Calu3 (cell line): ENCODE measurements around the gene TM9SF4. TPM values are rescaled to one million over a fixed set of nuclear protein-coding genes. Genes with fewer than 3 reads are reported as not detected.

Experiments used
- BruUV-seq: library from RNA; stranded (reverse); fragments of 400-500 nt; replicated peaks from 2 replicates; lab custom pipeline; 2021; lab: Mats Ljungman, UMichigan
- CTCF ChIA-PET: fragments of 300-600 bp; sonication (Branson Sonifier 250); formaldehyde crosslinking; loops from one replicate; lab custom pipeline; 2022; ENCODE audit warnings: antibody characterized with exemption; lab: Charles Lee
- DNase-seq: peaks from one replicate; pipeline ENCODE4 v3.0.0; 2022
- H3K27ac Mint-ChIP-seq: one replicate; pipeline ENCODE4 v1.8.0; 2022; ENCODE audit warnings: mixed read lengths; ENCODE audit not compliant: unreplicated experiment
- H3K27me3 Mint-ChIP-seq: one replicate; pipeline ENCODE4 v1.8.0; 2022; ENCODE audit warnings: mixed read lengths; ENCODE audit not compliant: unreplicated experiment
- H3K36me3 Mint-ChIP-seq: one replicate; pipeline ENCODE4 v1.8.0; 2022; ENCODE audit warnings: mild to moderate bottlenecking, moderate library complexity, mixed read lengths; ENCODE audit not compliant: insufficient read depth, unreplicated experiment
- H3K4me1 Mint-ChIP-seq: one replicate; pipeline ENCODE4 v1.8.0; 2022; ENCODE audit warnings: mild to moderate bottlenecking, low read depth, mixed read lengths; ENCODE audit not compliant: unreplicated experiment
- H3K4me3 Mint-ChIP-seq: one replicate; pipeline ENCODE4 v1.8.0; 2022; ENCODE audit warnings: mild to moderate bottlenecking, low read depth, moderate library complexity, mixed read lengths; ENCODE audit not compliant: unreplicated experiment
- H3K9me3 Mint-ChIP-seq: one replicate; pipeline ENCODE4 v1.8.0; 2022; ENCODE audit warnings: low read depth, mixed read lengths; ENCODE audit not compliant: unreplicated experiment
- CTCF ChIP-seq: fragments of 200-600 bp; IDR thresholded peaks from one replicate; pipeline ENCODE4 v1.8.0; 2022; ENCODE audit warnings: antibody characterized with exemption; ENCODE audit not compliant: unreplicated experiment
- intact Hi-C: fragments of 100-400 bp; cut with micrococcal nuclease; formaldehyde crosslinking; loops from one replicate; pipeline ENCODE4 v1.10.0; 2022; ENCODE audit not compliant: unreplicated experiment
- total RNA-seq: library from RNA; stranded (reverse); gene quantifications from 2 replicates; pipeline ENCODE4 v1.2.3, GENCODE V29; 2022

The TM9SF4 gene
- total RNA-seq, 1 experiment from 2014 or later, result 95.3 TPM

- no peak for DNase-seq
- Mint-ChIP-seq H3K27me3 (no peaks in the 10 kb centered on the region), H3K4me1 (peaks cover 26% of the 10 kb centered on the region), H3K4me3 (no peak overlapping the region), H3K9me3 (no peaks in the 10 kb centered on the region), H3K27ac (no peak overlapping the region), H3K36me3 (peaks cover 59% of the 10 kb centered on the region)
- no peak for TF ChIP-seq CTCF
- intact Hi-C loops, result no loop called here
- no TSS peak for BruUV-seq
- CTCF ChIA-PET, result no interaction called here
These were observed 43.1 kb downstream of the TM9SF4 start for GRCh38 chr20:32152421-32153155.

- no peaks in the 10 kb centered on the region for H3K27me3 Mint-ChIP-seq
- intact Hi-C loops, result no loop called here
- no peak for DNase-seq
- H3K9me3 Mint-ChIP-seq, result no peaks in the 10 kb centered on the region
- no peak for TF ChIP-seq CTCF
- H3K27ac Mint-ChIP-seq, result no peak overlapping the region
- H3K4me3 Mint-ChIP-seq, result no peak overlapping the region
- CTCF ChIA-PET, result no interaction called here
- BruUV-seq, result no TSS peak
- H3K4me1 Mint-ChIP-seq, result peaks cover 26% of the 10 kb centered on the region
- peaks cover 59% of the 10 kb centered on the region for H3K36me3 Mint-ChIP-seq
These were observed 43.7 kb downstream of the TM9SF4 start for GRCh38 chr20:32153156-32153665.

- Mint-ChIP-seq H3K4me1 (peaks cover 26% of the 10 kb centered on the region), H3K36me3 (peaks cover 64% of the 10 kb centered on the region), H3K27ac (no peak overlapping the region)
These were observed 44.3 kb downstream of the TM9SF4 start for GRCh38 chr20:32153771-32154170.

More at GRCh38 chr20:32153771-32154170, 44.3 kb downstream of the TM9SF4 start:
- BruUV-seq, result no TSS peak
- no peaks in the 10 kb centered on the region for H3K27me3 Mint-ChIP-seq
- intact Hi-C loops, result no loop called here
- CTCF ChIA-PET, result no interaction called here
- no peak overlapping the region for H3K4me3 Mint-ChIP-seq
- H3K9me3 Mint-ChIP-seq, result no peaks in the 10 kb centered on the region
- TF ChIP-seq CTCF, result no peak
- DNase-seq, result no peak
